Renal cortical epithelial cell (primary cell): Measurements from ENCODE around the gene MMP11. TPM values are rescaled to one million over a fixed set of nuclear protein-coding genes. Genes with fewer than 3 reads are reported as not detected.
A peak's percentile ranks its signal among the peaks of the same experiment; 100 is the strongest.

ENCODE experiments used
- DNase-seq: peaks from one replicate; pipeline ENCODE4 v3.0.0-alpha.2; 2011; ENCODE audit warnings: low read depth
- total RNA-seq: library from RNA; depleted of rRNA; stranded (reverse); fragments of >200 nt; gene quantifications from 2 replicates; pipeline ENCODE4 v1.2.3, GENCODE V29; 2014

Gene MMP11
- total RNA-seq, 1 donor from 2014 or later: 8.4 TPM

DNA sequence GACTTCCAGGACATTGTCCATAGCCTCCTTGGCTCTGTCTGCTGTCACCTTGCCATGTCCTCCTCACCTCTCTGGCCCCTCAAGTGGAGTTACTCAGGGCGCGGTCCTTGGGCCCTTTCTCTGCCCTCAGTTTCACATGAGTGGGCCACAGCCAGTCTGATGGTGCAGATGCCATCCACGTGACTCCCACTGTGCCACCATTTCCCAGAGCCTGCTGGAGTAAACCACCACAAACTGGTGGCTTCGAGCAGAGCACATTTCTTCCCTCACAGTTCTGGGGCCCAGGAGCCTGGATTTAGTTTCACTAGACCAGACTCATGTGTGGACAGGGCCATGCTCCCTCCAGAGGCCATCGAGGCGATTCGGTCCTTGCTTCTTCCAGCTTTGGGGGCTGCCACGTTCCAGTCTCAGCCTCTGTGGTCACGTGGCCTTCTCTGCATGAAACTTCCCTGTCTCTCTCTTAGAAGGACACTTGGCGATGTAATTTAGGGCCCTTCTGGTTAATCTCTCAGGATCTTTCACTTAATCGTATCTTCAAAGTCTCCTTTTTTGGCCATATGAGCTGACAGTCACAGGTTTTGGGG lies 28.7 kb downstream of the MMP11 start:
- no peak for DNase-seq

DNA sequence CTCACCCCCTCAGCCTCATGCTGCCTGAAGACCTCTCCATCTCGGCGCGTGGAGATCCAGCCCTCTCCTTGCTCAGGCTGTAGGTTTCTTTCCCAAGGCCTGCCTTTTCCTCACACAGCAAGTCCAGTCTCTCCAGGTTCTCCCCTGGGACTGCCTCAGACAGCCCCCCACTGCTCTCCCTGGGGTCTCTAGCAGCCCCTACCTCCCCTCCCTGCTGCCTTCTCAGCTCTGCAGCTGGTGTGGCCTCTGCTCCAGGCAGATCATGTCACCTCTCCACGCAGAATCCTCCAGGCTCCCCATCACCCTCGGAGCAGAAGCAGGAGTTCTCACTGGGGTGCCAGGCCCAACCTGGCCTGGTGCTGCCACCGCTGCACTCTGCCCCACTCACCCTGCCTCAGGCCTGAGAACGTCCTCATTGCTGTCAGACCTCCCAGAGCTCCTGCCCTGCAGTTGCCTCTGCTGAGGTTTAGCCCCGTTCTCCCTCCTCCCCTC lies 29.3 kb downstream of the MMP11 start:
- no peak for DNase-seq

DNA sequence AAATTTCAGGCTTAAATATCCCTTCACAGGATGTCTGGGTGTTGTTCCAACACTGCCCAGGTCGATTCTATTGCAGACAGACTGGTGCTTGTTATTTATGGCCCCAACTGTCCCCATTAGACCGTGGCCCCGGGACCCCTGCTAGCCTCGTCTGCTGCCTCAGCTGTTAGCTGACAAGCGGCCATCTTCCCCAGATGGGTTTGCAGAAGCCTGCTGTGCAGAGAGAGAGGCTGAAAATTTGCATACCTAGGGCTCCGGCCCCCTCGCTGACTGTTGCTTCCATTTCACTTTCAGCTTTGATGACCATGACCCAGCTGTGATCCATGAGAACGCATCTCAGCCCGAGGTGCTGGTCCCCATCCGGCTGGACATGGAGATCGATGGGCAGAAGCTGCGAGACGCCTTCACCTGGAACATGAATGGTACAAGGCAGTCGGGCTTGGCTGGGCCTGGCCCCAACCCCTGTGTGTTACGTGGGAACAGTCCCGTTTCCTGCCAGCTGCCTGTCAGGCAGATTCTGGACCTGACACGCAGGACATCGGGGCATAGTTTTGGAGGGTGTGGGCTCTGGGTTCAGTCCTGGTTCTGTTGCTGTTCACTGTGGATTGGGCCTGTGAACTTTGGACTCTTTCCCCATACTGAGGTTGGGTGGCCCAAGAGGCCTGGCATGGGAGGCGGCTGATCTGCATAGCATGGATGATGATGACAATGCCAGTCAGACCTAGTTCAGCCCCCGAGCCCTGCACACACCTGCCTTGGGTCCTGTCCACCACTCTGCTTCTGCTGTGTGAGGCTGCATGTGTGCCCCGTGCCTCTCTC lies 30.6 kb downstream of the MMP11 start:
- DNase-seq: no peak

DNA sequence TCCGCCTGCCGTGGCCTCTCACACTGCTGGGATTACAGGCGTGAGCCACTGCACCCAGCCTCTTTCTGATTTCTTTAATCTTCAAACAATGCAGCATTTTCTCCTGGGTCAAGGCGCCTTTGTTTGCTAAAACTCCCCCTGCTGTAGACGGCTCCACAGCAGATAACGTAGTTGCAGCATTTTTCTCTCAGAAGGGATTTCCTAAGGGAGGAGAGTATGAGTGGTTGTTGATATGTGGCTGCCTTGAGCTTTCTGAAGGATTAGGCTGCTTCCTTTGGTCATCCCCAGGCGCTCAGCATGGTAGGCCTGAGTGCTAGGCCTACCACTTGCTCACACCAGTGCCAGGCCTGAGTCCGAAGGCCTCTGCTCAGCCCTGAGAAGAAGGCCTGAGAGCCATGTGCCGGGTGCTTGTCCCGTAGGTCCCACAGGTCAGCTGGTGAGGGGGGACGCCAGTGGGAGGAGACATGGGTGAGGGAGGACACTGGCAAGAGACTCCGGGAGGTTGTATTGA lies 32.2 kb downstream of the MMP11 start:
- no peak for DNase-seq

DNA sequence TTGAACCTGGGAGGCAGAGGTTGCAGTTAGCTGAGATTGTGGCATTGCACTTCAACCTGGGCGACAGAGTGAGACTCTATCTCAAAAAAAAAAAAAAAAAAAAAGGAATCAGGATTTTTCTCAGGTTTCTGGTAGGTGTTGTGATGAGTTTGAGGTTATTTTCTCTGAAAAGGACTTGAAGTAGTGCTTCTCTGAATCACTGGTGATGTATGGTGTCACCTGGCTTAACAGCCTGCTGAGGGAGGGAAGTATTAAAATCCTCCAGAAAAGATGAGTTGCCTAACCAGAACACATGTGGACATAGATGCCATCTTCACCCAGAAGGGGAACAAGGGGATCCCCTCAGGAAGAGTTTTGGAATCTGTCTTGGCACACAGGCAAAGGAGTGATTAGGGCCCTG lies 34.2 kb downstream of the MMP11 start:
- DNase-seq: no peak

DNA sequence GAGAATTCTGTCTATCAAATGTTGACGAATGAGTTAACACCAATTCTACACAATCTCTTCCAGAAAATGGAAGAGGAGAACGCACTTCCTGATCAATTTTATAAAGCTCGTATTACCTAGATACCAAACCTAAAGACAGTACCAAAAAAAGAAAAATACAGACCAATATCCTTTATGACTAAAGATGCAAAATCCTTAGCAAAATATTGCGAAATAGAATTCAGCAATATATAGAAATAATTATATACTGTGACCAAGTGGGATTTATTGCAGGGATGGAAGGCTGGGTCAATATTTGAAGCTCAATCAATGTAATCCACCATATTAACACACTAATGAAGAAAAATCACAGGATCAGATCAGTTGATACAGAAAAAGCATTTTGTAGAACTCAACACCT lies 39.7 kb downstream of the MMP11 start:
- no peak for DNase-seq

DNA sequence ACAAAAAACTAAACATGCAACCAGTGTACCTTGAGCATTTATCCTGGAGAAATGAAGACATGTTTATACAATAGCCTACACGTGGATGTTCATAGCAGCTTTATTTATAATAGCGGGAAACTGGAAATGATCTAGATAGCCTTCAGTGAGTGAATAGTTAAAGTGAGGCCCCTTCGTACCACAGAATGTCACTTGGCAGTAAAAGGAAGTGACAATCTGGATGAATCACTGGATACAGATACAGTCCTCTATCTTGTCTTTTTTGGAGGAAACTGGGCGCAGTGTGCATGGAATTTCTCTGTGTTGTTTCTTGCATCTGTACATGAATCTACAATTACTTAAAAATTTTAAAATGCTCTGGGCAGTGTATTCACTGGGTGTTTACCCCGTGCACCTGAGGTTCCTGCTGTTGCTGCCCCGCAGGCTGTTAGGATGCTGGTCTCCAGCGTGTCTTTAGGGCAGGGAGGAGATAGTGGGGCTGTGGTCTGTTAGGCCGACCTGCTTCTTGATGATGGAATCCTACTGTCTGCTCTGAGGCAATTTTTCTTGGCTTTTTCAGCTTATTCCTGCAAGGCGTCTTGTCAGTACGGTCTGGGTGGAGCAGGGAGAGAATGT lies 43.0 kb downstream of the MMP11 start:
- no peak for DNase-seq

DNA sequence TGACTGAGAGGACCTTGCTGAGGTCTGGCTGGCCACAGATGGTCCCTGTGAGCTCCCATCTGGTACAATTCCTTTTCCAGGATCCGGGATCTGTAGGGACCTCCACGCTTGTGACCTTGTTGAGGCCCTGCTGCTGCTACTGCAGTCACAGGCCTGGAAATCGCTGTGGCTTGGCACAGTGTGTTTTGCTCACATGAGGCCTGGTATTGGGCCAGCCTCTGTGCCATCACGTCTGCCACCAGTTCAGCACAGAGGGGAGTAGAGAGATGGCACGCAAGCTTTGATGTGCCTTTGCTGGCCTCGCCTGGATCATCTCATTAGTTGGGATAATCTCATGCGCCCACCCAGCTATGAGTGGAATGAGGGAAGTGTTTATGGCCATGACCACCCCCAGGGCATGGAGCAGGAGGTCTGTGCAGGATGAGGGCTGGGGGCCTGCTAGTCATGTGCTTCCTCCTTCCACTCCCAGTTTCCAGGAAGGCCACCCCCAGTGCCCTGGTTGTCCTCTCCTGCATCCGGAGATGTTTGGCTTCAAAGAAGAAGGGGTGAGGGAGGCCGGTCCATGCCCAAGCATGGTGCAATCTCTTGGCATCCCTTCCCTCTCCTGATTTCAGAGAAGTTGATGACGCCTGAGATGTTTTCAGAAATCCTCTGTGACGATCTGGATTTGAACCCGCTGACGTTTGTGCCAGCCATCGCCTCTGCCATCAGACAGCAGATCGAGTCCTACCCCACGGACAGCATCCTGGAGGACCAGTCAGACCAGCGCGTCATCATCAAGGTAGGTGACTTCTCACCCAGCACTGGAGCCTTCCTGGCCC lies 43.7 kb downstream of the MMP11 start:
- no peak for DNase-seq

DNA sequence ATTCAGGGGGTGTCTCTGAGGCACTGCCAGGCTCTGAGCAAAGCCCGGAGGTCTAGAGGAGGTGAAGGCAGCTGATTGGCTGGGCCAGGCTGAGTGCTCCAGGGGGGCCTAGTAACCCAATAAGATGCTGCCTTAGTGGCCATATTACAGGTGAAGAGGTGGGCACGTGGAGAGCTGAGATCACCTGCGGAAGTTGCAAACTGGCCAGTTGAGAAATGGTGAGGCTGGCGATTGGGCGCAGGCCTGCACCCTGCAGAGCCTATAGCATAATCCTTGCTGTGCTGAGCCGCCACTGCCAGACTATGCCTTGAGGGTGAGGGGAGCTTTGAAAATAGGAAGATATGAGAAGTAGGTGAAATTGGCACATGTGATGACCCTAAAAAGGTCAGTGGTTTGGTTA lies 44.5 kb downstream of the MMP11 start:
- no peak for DNase-seq

DNA sequence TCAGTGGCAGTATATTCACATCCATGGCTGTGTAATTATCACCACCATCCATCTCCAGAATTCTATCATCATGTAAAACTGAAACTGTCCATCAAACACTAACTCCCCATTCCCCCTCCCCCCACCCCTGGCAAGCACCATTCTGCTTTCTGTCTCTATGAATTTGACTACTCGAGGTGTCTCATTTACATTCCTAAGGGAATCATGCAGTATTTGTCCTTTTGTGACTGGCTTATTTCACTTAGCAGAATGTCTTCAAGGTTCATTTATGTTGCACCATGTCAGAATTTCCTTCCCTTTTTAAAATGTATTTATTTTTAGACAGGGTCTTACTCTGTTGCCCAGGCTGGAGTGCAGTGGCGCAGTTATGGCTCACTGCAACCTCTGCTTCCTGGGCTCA lies 45.9 kb downstream of the MMP11 start:
- DNase-seq: no peak

DNA sequence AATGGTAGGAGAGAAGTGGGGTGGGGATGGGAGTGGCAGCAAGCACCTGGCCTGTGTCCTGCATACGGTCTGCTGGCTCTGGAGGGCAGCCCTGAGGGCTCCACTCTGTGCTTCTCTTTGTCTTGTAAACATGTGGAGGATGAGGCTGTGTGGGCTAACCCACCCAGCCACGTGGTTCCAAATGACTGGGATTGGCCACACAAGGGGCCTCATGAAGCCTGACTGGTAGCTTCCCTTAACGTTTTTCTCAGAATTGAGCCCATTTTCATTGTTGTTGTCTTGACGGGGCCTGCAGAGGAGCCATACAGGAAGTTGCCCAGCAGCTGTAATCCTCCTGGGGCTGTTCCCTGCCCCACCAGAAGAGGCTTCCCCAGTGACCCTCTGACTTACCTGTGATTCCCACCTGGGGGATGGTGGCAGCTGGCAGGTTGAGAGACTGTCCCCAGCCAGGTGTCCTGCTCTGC lies 48.1 kb downstream of the MMP11 start:
- DNase-seq: peak; percentile 4

DNA sequence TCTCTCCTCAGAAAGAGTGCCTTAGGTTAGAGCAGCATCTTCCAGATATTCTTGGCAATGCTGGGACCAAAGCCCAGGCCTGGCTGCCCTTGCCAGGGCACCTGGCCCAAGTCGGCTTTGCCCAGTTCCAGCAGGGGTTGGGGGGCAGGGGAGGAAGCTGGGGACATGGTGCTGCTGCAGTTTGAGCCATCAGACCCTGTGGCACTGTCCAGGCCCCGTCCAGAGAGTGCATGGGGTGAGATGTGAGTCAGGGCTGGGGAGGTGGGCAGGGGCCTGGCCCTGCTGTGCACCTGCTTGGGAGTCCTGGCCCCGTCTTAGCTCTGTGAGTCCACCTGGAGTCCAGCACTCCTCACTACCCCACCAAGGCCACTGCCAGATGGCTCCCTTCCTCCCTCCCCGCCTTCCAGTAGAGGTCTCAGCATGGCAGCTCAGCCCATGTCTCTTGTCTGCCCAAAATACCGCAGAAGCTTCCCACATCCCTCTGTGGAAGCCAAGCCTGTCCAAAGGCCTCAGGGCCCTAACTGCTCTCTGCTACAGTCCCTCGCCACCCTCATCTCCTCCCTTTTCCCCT lies 49.5 kb downstream of the MMP11 start:
- no peak for DNase-seq

DNA sequence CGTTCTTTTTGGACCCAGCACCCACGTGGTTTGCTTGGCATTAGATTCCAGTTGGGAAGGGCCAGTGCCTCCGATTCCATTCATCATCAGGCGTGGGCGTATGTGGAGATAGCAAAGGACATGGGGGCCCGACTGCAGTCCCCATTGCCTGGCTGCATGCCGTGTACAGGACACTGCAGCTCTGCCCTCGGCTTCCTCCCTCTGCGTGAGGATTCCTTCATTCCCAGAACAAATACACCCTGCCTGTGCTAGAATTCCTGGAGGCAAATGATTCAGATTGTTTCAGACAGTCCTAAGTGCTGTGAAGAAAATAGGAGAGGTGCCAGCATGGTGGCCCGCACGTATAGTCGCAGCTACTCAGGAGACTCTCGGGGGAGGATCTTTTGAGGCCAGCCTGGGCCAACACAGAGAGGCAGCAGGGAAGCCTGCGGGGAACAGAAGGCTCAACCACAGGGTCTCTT lies 50.7 kb downstream of the MMP11 start:
- no peak for DNase-seq

DNA sequence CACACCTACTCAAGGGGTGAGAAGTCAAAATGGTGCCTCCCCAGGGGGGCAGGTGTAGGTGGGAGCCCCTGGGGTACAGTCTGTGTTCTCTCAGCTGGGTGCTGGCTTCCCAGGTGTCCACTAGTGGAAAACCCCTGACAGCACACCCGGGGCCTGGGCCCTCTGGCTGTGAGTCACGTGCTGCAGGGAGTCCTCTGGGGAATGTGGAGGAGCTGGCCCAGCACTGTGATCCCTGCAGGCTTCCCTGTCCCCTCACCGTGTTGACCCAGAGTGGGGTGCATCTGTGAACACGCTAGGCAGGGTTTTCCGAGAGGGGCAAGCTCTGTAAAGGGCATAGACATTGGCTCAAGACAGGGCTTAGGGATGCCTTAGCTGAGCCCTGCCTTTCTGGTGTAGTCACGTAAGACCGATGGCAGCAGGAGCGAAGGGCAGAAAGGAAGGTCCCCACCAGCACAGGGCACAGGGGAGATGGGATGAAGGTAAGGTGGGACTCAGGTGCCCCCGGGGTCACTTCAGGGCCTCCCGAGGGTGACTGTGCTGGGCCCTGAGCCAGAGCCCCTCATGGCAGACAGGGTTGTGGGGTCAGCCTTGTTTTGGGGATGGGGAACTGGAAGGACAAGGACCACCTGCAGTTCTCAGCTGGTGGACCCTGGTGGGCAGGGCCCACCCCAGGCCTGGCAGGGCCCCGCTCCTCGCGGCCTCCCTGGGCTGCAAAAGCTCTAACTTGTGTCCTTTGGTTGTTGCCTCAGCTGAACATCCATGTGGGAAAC lies 52.0 kb downstream of the MMP11 start:
- no peak for DNase-seq

DNA sequence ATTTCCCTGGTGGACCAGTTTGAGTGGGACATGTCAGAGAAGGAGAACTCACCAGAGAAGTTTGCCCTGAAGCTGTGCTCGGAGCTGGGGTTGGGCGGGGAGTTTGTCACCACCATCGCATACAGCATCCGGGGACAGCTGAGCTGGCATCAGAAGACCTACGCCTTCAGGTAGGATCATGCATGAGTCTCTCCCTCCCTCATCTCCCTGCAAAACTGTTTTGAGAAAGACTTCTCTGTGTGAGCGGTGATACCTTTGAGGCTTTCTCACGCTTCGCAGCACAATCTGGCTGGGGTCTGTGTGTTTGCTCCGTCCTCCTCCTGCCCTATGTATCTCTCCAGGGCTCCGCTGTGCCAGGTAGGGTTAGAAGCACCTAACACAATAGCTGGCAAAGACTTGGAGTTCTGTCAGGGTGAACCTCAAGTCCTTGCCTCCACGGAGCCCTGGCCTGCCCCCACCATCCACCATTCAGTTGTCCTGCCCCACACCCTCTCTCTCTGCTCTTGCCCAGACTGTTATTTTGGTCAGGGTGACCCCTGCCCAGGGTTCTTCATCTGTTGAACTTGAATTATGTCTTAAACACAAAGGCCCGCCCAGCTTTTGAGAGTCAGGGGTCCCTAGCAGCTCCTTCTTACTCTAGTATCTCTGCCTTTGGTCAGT lies 52.7 kb downstream of the MMP11 start:
- DNase-seq: no peak

DNA sequence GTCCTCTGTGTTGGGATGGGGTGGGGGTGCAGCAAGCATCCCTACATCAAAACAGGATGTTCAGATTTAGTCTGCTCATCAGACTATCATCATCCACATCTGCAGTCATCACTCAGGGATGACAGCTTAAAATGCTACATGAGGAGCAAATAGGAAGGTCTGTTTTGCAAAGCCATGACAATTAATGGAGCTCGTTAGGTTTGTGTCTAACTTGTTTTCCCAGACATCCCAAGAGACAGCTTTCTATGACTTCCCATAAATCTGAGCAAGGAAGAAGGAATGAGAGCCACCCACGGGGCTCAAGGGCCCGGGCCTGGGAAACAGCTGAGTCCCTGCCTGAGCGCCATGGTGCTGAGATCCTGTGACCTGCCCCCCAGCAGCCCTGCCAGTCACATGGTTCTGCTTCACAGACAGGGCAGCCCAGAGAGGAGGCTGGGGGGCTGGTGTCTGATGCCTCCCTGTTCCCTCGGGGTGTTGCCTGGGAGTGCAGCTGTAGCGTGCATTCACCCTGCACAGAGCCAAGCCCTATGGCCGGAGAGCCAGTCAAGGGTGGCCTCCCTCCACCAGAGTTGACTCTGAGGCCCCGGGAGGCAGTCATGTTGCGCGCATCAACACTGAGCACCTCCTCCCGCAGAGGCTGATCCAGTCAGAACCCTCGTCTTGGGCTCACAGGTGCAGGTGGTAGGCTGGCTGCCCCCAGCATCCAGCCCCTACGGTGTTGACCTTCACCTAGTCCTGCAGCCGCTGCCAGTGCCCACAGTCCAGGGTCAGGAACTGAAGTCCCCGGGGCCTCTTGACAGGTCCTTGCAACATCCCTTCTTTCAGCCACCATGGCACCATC lies 54.1 kb downstream of the MMP11 start:
- no peak for DNase-seq

DNA sequence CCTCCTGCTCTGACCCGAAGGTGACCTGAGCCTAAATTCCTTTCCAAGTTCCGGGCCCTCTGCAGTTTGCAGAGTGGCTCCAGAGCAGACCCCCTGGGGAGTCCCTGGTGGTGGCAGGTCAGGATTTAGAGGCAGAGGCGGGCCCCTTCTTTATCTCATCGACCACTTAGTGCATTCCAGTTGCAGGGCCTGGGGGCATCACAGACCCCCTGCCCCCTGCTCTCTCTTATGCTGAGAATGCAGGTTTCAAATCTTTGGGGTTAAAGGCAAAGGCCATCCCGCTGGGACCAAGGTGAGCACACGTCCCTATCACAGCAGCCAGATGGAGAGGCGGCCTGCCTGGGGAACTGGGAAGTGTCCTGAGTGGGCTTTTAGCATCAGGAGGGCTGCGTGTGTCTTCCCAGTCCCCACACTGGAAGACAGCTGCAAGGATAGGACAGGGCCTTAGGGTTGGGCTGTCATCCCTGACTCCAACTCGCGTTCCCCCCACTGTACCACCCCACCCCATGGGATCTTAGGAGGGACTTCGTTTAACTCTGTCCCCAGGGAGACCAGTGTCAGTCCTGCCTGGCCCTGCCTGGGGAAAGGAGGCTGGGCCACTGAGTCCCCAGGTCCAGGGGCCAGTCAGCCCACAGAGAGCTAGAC lies 54.8 kb downstream of the MMP11 start:
- no peak for DNase-seq

DNA sequence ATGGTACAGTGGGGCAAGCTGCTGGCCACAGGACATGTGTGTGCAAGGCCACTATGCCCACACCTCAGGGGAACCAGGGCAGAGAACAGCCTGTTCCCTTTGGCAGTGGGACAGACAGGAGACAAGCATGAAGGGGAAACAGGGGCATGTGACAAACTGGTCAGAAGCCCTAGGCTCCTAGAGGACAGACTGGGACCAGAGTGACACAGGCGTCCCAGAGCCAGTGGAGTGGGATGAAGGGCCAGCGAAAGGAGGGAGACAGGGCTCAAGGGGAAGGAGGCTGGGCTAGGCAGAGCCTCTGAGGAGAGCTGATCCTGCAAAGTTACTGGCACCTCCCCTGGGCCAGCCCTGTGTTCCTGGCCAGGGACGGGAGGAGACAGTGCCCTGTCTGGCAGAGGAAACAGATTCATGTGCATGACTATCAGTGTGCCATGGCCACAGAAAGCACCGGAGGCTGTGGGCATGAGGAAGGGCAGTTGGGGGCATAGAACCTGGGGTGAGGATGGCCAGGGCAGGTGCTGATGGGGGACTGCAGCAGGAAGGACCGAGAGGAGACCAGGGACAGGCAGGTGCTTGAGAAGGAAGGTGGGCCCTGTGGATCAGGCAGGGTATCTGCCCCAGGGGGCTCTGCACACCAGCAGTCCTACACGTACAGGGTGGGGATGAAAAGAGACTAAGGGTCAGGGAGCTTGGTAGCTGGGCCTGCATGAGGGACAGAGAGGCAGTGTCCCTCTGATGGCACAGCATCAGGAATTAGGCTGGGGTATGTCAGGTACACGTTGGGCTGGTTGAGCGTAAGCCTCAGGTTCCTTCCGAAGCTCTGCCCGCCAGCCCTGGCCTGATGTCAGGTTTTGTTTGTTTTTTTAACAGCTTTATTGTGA lies 56.4 kb downstream of the MMP11 start:
- DNase-seq: no peak
